NCI-H1694 (cell line): ENCODE measurements around the gene VEZF1.
"Not testable (repeated sequence)": the region's sequence is repeated elsewhere in the genome, so short reads cannot be mapped to it uniquely, and the experiment has no call there.

ENCODE experiments used
- DNase-seq: peaks from one replicate; lab custom pipeline; 2025; lab: John Stamatoyannopoulos, UW

VEZF1 gene

DNA sequence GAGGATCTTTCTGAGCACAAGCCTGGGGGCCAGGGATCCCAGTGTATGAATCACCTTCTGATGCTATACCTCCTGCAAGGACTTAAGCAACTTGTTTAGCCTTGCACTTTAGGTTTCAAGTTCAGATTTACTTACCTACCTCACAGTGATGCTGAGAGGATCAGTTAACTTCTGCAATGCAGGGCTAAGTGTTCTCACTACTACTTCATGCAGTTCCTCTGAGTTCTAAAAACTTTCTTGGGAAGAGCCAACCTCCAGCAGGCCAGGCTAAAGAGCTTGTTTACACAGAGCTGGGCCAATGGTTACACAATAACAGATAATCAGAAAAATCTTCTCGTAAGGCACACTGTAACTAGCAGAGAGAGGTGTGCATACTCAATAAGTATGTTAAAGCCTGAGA is 13.0 kb downstream of the VEZF1 start:
- DNase-seq = no peak

DNA sequence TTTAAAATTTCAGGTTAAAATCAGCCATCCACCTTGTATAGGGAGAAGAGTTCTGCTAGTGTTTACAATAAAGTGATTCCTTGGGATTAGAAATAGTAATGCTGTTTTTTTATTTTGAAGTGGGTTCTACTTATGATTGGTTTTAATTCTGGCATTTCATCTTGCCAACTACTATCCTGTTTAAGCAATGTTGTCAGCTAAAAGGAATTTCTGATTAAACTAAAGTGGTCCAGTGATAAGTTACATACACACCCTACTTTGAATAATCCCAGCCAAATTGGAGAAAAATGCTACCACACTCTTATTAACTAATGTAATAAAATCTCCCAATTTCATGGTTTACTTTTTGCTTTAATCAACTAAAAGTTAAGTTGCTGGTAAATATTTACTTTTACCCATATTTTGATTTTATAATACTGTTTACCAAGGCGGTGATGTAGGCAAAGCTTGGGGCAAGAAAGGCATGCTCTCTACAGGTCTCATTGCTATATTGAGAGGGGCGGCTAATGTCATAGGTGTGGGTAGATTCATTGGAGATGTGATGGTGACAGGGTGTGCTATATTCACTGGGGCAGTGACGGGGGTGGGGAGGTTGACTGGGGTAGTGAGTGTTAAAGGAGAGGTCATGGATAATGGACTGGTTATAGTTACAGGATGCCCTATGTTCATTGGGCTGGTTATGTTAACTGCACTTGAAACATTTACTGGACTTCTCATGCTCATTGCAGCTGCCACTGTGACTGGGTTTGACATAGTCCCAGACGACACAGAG is 13.8 kb downstream of the VEZF1 start:
- not testable (repeated sequence) for DNase-seq

DNA sequence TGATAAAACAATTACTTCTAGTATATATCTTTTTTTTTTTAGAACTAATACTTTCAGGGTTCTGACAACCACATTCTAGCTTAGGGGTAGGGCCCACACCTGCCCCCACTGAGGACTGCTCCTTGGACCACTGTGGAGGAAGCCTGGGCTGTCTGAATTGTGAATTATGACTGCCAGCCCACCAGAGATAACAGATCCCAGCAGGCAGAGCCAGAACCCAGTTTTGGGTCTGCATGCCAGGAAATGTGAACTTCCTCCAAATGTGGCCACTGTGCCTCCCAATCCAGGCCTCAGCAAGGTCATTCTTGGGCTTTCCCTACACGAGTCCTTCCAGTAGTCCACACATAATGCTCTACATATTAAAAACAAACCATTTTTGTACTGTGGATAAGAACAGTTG is 15.9 kb downstream of the VEZF1 start:
- no peak for DNase-seq

DNA sequence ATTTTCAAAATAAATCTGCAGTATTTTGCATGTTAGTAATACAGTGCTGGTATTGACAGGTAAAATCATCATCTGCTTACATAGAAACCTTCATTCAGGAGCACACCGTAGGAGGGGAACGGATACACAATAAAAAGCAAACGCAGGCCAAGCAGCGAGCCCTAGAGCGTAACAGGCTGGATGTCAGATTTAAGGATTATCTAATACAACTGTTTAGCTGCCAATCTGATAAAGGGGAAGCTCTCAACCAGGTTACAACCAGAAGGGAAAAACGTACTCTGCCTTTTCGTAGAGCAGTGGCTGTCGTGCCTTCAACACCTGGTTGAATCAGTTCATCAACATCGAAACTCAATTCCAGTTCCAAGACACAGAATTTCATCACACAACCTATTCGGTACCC is 16.5 kb downstream of the VEZF1 start:
- DNase-seq = no peak

DNA sequence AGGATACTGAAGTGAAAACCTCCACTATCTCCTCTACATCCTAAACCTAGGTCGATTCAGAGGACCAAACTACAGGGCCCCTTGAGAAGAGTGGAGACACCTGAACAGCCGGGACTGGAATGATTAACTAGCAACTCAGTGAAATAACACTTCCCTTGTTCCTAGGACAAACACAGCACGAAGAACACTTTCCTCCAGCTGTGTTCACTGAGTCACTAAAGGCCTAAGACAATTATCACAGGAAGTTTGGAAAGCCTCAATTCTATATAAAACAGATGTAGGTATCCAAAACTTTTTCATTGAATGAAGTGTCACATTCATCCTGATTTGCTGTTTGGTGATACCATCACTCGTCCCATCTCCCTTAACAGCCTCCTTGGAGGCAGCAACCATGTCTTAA is 17.3 kb downstream of the VEZF1 start:
- DNase-seq = no peak

DNA sequence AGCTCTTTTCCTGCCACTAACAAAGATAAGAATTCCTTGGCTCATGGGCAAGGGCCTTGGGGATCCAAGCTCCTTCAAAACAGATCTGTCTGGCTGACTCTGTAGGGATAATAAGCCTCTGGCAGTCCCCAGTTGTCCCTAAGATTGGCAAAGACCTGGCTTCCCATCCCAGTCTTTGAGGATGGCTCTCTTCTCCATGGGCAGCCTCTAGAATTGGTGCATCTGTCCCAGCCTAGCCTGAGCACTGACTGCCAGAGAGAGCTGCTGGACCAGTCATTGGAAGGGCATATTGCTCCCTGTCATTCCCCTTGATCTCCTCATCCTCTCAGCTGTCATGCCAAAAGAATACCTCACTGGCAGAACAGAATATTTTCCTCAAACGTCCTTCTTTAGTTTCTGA is 19.6 kb downstream of the VEZF1 start:
- no peak for DNase-seq

DNA sequence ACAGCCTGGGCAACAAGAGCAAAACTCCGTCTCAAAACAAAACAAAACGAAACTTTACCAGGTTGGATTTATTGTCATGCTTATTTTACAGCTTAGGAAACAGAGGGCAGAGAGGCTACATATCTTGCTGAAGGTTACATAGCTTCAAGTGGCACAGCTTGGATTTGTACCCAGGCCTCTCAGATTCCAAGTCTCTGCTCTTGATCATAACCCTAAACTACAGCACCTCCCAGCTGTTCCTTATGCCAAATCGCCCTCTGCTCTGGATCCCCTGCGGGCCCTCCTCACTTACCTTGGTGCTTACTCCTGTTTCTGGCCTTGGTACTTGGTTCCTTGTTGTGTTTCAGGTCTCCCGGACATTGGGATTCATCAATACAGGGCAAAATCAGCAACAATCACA is 21.2 kb downstream of the VEZF1 start:
- DNase-seq = no peak

DNA sequence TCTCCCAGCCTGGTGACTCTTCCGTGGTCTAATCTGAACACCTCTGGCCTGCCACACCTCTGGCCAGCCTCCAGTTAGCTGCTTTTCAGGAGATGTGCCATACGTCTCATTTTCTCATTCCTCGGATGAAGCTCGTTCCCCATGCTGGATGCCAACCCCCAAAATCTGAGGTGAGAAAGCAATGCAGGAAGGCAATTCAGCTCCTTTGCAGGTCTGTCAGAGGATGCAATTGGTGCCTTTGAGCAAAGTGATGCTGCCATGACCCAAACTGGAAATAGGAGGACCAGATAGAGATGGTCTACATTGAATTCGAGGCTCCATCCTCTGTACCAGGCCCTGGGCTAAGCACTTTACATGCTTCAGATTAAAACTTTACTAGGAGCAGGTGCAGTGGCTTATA is 21.8 kb downstream of the VEZF1 start:
- no peak for DNase-seq

DNA sequence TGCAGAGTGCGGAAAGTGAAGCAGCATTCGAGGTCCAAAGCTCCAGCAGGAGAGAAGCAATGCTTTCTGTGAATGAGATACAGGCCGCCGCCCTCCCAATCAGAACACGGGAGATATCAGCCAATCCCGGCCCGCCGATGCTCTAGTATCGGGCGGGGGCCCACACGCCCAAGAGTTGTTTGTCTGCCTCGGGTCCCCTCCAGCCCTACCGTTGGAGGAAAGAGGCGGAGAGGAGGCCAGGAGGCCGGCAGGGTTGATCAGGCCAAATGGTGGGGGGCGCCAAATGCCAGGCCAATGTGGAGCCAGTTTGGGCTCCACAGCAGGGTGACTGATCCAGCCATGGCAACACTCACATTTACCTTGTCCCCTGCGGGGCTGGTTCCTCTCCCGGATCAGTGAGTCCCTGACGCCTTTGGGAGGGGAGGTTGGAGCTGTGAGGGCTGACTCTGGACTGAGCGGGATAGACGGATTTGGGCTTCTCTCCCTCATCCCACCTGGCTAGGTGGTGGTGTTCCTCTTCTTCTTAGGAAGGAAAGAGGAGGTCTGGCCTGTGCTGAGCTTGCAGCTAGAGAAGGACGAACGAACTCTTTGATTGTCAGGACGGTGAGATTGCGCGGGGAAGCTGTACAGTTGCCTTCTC is 22.4 kb downstream of the VEZF1 start:
- no peak for DNase-seq

DNA sequence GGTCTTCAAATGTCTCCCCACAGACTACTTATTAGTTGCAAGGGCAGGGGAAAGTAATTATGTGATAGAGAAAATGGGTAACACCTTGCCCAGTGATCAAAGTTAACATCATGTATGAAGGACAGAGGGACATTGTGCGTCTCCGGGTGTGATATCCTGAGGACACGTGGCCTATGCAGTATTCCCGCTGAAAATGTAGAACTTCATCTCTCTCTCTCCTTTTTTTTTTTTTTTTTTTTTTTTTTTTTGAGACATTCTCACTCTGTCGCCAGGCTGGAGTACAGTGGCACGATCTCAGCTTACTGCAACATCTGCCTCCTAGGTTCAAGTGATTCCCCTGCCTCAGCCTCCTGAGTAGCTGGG is 24.9 kb downstream of the VEZF1 start:
- no peak for DNase-seq

DNA sequence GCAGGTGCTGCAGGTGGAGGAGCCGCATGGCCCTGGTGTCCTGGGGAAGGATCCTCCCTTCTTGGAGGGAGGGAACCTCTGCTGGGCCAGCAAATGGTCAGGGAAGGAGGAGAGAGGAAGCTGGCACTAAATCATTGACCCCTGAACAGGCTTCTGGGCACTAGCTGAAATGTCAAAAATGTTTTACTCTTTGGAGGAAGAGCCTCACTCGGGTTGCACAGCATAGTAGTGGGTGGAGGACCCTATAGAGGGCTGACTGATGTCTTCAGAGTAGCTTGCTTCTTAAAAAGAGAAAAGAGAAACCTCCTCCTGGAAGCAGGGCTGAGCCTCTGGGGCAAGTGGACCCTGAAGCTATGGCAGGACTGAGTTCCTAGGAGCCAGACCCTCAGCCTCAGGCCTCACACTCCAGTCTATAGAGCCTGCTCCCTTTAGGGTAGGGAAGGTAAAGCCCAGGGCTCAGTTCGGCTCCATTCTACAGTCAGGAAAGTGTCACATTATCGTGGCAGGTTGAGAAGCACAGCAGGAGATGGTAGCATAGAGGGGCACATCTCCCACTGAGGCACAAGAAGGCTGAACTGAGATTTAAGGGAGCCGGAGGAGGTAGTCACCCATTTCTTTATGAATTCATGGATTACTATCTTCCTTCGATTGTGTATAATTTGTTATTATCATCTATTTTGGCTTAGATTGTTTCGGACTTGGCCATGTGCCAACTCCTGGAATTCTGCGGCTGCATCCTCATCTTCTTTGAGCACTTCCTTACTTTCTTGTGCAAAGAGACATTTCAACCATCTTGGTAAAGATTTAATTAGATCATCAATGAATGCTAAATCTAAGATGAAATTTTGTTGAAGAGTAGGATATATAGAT is 25.5 kb downstream of the VEZF1 start:
- no peak for DNase-seq

DNA sequence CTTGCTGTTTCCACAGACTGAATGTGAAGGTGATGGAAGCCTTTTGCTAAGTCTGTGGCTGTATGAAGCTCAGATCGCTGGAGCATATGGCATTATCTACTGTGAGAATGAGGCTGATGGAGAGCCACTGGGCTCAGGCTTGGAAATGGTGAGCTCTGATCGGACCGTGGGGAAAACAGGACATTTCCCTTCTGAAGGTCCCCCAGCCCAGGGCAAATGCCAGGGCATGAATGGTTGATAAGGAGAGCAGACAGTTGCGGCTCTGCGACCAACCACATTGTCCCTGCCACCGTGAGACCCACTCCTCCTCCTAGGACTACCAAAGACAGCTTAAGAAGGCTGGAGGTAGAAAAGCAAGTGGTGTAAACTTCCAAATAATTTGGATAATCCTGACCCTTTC is 28.1 kb downstream of the VEZF1 start:
- DNase-seq = no peak

DNA sequence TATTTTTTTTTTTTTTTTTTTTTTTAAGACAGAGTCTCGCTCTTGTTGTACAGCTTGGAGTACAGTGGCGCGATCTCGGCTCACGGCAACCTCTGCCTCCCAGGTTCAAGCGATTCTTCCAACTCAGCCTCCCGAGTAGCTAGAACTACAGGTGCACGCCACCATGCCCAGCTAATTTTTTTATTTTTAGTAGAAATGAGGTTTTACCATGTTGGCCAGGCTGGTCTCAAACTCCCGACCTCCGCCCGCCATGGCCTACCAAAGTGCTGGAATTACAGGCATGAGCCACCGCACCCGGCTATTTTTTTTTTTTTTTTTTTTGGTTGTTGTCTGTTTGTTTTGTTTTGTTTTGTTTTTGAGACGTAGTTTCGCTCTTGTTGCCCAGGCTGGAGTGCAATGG is 29.7 kb downstream of the VEZF1 start:
- DNase-seq = not testable (repeated sequence)

DNA sequence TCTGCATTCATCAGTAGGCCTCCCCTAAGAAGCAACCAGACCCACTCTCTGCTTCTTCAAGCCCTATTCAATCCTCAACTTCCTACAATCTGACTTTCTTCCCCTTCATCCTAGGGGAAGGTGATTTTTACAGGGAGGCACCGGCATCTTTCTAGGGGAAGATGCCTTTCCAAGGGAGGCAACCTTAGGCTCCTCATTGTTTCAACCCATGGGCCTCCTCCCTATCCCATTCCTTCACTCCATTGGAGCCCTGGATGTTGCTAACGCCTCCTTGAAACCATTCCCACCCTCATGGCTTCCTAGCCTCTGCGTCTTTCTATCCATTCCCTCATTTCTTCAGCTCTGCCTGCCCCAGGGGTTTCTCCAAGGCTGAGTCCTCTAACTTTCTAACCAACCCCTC is 30.2 kb downstream of the VEZF1 start:
- DNase-seq = no peak

DNA sequence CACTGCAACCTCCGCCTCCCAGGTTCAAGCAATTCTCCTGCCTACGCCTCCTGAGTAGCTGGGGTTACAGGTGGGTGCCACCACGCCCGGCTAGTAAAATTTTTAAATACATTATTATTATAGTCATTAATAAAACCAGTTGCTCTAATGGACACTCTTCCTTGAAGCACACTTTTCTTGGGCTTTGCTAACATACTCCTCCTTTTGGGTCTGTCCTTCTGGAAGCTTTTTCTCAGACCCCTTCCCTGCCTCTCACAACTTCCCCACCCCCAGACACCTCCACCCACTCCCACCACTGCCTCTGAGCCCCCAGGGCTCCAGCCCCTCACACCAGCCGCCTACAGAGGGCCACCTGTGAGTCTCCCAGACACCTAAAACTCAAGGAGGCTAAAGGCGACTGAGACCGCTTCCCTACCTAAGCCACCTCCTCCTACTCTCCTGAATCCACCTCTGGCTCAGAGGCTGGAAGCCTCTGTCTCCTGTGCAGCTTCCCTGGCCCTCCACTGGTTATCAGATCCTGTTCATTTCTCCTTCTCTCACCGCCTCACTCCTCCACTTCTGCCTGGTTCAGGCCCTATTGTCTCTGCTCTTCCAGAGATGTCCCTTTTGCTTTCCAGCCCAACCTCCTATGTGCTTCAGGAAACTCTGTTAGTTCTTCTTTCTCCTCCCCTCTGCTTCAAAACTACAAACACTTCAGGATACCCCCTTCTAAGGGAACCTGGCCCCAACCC is 30.8 kb downstream of the VEZF1 start:
- DNase-seq = no peak

DNA sequence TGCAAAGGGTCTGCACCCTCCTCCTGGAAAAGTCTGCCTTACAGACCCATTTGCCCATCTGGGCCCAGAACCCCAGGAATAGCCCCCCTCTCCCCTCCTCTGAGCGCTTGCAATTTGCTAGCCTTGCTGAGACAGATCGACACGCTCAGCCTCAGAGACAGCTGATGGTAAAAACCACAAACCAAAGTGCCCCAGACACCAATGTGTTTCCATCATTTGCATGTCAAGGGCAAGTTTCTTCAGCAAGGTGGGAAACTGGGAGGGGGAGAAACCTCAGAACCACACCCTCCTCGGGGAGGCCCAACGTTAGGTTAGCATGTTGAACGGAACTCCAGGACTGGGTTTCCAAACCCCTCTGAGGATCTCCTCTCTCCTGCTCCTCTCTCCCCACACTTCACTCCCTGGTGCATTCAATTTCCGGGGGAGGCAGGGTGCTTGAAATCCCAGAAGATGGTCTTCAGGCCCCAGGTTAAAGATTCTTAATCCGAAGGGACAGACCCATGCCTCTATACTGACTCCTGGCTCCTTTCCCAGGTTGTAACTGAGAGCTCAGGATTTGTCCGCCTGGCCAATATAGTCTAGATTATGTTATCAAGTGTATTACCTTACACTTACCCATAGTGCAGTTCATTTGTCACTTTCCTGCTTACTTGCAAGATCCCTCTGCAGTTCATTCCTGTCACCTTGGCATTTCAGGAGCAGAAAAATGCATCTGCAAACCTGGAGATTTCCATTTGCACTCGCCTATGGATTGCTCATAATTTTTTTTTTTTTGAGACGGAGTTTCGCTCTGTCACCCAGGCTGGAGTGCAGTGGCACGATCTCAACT is 31.5 kb downstream of the VEZF1 start:
- no peak for DNase-seq

DNA sequence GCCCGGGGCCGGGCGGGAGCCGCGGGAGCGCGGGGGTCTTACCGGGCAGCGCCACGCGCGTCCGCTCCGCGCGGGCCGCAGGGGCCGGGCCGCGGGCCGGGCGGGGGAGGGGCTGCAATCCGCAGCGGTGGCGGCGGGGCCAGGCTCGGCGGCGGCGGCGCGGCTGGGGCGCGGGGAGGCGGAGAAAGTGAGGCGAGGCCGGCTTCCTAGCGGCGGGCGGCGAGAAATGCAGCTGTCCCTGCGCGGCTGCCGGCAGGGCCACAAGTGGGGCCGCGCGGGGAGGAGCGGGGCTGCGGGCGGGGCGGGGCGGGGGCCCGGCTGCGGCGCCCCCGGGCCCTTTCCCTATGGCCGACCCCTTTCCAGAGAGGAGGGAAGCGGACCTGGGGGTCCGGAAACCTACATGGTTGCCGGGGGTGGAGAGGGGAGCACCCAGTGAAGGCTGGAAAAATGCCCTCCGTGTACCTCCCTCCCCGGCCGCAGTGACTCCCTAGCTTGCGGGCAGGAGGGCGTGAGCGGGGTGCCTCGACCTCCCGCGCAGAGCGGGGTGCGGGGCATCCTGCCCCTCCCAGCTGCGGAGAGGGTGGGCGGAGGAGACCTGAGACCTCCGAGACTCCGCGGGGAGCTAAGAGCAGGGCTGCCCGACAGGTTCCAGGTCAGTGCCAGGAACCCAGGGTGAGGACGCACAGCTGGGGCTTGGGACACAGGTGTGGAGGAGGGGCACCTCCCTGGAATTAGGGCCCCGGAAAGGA is 32.7 kb downstream of the VEZF1 start, which contains the start of gene CUEDC1:
Gene CUEDC1, minus strand, starts transcription at position 230 of the 749 bp plus-strand sequence. CDS start 69,848 bp downstream, outside the sequence.
- peak; percentile 10 for DNase-seq

DNA sequence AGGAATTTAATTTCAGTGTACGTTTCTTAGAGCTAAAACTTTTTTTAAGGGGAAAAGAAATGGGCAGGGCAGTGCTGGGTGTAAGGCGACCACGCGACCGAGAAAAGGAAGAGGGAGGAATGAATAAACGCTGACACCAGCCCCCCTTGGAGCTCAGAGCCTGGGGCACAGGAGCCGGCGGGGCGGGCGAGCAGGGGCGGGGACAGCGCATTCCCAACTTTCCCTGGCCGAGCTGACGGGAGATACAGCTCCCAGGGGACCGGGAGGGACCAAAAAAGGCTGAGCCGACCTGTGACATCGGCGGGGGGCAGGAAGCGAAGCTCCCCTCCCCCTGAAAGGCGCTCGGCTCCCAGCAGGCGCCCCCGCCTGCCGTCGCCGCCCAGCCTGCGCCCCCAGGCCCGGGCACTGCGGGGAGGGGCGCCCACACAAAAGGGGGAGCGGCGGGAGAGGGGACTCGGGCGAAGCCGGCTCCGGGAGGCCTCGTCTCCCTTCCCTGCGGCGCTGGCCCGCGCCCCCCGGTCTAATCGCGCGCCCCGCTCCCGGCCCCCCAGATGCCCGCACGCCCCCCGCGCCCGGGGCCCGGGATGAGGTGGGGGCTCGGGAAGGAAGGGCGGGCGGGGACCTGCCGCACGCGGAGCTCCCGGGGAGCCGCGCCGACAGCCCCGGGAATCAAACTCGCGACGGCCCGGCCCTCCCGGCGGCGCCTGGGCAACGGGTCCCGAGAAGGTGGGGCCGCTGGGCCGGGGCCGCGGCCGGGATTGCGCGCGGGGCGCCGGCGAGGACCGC is 33.5 kb downstream of the VEZF1 start:
- peak; percentile 37 for DNase-seq

DNA sequence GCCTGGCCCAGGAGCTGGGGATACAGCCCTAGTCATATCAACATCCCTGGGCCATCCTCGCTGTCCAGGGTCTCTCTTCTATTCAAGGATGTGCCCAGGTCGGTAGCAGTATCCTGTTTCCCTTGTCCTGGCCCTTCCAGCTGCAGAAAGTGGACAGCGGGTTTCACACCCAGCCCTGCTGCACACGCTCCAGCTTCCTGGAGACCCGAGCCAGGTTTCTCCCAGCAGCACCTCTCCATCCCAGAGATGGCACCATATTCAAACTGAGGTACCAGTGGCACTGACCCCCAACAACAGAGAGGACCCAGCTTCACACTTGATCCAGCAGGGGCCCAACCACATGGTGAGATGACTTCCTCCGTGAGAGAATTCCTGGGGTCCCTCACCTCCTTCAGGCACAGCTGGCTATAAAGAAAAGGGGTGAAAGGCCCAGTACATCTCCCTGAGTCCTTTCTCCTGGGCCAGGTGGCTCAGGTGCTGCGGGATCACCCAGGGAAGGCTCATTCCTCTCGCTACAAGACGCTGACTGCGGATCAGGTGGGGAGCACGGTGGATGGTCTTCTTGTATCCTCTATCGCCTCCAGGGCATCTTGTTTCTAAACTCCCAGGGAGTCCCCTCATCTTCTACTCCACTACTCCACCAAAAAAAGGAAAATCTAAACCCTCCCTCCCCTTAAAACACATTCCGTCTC is 34.2 kb downstream of the VEZF1 start:
- no peak for DNase-seq
